ENCODE measurements around the gene CYP2W1.

DNA sequence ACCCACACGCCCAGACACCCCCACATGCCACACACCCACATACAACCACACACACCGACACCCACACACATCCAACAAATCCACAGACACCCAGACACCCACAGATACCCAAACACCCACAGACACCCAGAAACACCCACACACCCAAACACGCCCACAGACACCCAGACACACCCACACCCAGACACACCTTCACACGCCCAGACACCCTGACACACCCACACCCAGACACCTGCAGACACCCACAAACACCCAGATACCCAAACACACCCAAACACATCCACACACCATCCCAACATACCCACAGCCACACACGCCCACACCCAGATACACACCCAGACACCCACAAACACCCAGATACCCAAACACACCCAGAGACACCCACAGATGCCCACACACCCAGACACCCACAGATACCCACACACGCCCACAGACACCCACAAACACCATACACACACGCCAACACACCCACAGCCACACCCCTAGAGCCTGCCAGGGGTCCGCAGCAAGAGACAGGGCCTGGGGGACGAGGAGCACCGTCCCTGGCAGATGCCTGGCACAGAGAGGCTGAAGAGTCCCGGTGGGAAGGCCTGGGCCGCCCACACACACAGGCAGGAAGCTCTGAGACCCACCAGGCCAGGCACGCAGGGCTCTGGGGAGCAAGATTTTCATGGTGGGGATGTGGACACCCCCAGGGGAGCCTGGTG lies 28.5 kb downstream of the CYP2W1 start:
- TF ChIP-seq, protein P1, sequence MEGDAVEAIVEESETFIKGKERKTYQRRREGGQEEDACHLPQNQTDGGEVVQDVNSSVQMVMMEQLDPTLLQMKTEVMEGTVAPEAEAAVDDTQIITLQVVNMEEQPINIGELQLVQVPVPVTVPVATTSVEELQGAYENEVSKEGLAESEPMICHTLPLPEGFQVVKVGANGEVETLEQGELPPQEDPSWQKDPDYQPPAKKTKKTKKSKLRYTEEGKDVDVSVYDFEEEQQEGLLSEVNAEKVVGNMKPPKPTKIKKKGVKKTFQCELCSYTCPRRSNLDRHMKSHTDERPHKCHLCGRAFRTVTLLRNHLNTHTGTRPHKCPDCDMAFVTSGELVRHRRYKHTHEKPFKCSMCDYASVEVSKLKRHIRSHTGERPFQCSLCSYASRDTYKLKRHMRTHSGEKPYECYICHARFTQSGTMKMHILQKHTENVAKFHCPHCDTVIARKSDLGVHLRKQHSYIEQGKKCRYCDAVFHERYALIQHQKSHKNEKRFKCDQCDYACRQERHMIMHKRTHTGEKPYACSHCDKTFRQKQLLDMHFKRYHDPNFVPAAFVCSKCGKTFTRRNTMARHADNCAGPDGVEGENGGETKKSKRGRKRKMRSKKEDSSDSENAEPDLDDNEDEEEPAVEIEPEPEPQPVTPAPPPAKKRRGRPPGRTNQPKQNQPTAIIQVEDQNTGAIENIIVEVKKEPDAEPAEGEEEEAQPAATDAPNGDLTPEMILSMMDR (IDR thresholded peaks at IDR 0.05): no peak
- TF ChIP-seq POLR2A (IDR thresholded peaks at IDR 0.05): no peak
- no peak for TF ChIP-seq EP300 (IDR thresholded peaks at IDR 0.05)
